Uterus (tissue), 4 donors: ENCODE results near the gene PCNX4. TPM values are rescaled to one million over a fixed set of nuclear protein-coding genes. Genes with fewer than 3 reads are reported as not detected.

Experiments
- total RNA-seq, 4 donors: library from RNA; depleted of rRNA in 3 of 4; stranded (reverse); fragments of >200 nt in 3 of 4; gene quantifications; one replicate each; pipeline versions ENCODE4 v1.1.0 to v1.2.4, GENCODE V29; 2014 to 2023
- donor health status: DM: yes; HTN: yes; CAD: no.

The PCNX4 gene
- total RNA-seq, 4 donors from 2014 or later: 30.9 to 163 (median 97.7) TPM

Other genes starting within 250 kb of the PCNX4 start
- 10 to 100 TPM in 2 of 4 donors, 1 to 10 TPM in 1, under 1 TPM in 1; 0.26 to 14.4 (median 7.5) TPM for gene RTN1, start 221.1 kb upstream of the PCNX4 start, total RNA-seq
- gene LRRC9, start 171.8 kb upstream of the PCNX4 start, total RNA-seq: 1 to 10 TPM in 1 of 4 donors, not detected in 3; 2.1 TPM
- gene DHRS7, start 73.5 kb downstream of the PCNX4 start, total RNA-seq: 100 to 1,000 TPM in 2 of 4 donors, 10 to 100 TPM in 2; 64.5 to 108 (median 91.2) TPM
- gene PPM1A, start 157.3 kb downstream of the PCNX4 start, total RNA-seq: 10 to 100 TPM; 32.0 to 77.1 (median 52.8) TPM